ENCODE results near the gene ZNF536.
"Not testable (repeated sequence)": the region's sequence is repeated elsewhere in the genome, so short reads cannot be mapped to it uniquely, and the experiment has no call there.

Gene ZNF536

DNA sequence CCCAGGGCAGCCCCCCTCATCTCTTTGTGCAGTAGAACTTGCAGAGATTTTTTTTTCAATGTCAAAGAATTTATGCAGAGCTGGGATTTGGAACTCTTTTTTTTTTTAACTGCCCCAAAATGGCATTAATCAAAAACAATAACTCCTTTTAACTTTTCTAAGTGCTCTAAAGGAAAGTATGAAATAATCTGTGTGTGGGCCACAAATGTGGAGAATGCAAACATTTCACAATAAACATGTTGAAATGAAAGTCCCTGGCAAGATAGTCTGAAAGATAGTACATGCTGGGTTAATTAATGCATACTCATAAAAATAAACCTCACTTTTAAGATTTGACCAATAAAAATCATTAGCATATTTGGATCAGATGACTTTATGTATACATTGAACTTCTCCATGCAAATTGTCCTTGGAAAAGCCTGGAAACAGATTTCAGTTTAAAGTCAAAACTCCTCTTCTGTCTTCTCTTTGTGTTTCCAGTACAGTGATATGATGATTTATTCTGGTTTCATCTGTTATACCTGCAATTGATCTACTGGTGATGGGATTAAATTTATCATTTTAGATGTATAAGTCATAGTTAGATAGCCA, 30.5 kb upstream of the ZNF536 start:
- H3K4me3 ChIP-seq (ENCODE audit: control insufficient read depth, low read depth, low read length) = no peak overlapping the region
- DNase-seq (ENCODE audit: low read depth) = no peak
- TF ChIP-seq, protein P1, sequence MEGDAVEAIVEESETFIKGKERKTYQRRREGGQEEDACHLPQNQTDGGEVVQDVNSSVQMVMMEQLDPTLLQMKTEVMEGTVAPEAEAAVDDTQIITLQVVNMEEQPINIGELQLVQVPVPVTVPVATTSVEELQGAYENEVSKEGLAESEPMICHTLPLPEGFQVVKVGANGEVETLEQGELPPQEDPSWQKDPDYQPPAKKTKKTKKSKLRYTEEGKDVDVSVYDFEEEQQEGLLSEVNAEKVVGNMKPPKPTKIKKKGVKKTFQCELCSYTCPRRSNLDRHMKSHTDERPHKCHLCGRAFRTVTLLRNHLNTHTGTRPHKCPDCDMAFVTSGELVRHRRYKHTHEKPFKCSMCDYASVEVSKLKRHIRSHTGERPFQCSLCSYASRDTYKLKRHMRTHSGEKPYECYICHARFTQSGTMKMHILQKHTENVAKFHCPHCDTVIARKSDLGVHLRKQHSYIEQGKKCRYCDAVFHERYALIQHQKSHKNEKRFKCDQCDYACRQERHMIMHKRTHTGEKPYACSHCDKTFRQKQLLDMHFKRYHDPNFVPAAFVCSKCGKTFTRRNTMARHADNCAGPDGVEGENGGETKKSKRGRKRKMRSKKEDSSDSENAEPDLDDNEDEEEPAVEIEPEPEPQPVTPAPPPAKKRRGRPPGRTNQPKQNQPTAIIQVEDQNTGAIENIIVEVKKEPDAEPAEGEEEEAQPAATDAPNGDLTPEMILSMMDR (IDR thresholded peaks at IDR 0.05; ENCODE audit: control insufficient read depth, insufficient read depth, low read depth, low read length, missing control alignments) = no peak

DNA sequence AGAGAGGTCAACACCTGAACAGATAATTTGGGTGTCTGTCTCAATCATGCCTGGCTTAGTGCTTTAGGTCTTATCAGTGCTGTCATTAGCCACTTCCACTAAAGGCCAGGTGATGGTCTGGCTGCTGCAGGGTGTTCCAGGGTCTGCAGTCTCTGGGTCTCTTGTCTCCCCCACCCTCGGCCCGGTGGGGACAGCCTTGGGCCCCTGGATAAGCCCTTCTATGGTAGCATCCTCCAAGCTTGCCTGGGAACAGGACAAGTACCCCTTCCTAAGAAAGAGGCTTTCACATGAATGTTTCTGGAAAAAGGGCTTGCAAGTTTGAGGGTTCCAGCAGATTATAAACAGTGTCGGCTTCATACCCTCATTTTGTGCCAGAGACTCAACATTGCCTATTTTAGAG, 29.3 kb upstream of the ZNF536 start:
- TF ChIP-seq, protein P1 (IDR thresholded peaks at IDR 0.05; ENCODE audit: control insufficient read depth, insufficient read depth, low read depth, low read length, missing control alignments) = no peak
- no peak for DNase-seq (ENCODE audit: low read depth)
- H3K4me3 ChIP-seq (ENCODE audit: control insufficient read depth, low read depth, low read length) = no peak overlapping the region

DNA sequence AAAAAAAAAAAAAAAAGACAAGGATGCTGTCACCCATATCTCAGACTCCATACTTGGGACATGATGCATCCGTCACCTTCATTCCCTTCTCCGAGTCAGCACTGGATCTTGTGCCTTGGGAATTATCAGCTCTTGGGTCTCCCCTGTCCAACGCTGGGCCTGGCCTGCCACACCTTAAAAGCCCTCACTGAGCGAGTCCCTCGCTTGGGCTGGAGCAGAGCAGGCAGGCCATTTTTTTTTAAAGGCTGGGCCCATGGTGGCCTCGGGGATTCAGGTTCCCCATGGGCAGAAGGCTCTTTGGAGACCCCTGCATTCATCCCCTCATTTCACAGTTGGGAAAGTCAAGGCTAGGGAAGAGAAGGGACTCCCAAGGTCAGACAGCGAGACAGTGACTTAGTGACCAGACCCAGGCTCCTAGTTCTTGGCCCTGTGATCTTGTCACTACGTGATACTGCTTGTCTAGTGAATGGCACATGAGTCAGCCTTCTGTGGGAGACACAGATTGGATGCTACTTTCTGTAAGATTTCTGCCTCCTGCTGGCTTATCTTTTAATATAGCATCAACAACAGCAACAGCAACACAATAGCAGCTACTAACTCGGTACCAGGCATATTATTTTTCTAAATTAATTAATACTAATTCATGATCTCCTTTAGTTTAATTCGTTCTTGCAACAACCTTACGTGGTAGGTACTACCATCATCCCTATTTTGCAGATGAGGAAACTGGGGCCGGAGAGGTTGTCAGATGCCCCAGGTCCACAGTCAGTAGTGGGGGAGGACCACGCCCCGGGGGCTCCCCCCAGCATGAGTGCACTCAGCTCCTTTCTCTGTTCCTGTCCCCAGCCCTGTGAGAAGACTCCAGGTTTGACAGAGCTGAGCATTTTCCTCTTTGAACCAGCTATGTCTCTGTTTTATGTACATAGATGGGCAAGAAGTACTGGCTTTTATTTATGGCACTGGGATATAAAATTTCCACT, 27.4 kb upstream of the ZNF536 start:
- DNase-seq (ENCODE audit: low read depth) = no peak
- TF ChIP-seq, protein P1 (IDR thresholded peaks at IDR 0.05; ENCODE audit: control insufficient read depth, insufficient read depth, low read depth, low read length, missing control alignments) = no peak
- H3K4me3 ChIP-seq (ENCODE audit: control insufficient read depth, low read depth, low read length) = no peak overlapping the region

DNA sequence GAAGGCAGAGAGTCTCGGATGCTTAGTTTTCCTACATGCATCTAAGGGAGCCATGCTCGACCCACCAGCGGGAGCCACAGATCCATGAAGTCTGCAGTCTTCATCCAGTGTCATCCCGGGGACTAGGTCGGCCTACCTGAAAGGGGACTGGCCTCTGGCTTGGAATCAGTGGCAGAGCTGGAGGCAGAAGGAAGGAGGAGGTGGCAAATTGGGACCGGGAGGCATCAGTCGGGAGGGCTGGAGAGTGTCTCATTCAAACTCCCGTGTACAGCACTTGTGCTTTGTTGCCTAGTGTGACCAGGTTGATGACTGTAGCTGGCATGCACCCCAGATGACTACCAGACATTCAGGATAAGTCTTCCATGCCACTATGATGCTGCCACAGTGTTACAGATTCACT, 26.5 kb upstream of the ZNF536 start:
- TF ChIP-seq, protein P1 (IDR thresholded peaks at IDR 0.05; ENCODE audit: control insufficient read depth, insufficient read depth, low read depth, low read length, missing control alignments) = no peak
- H3K4me3 ChIP-seq (ENCODE audit: control insufficient read depth, low read depth, low read length) = no peak overlapping the region
- DNase-seq (ENCODE audit: low read depth) = no peak

DNA sequence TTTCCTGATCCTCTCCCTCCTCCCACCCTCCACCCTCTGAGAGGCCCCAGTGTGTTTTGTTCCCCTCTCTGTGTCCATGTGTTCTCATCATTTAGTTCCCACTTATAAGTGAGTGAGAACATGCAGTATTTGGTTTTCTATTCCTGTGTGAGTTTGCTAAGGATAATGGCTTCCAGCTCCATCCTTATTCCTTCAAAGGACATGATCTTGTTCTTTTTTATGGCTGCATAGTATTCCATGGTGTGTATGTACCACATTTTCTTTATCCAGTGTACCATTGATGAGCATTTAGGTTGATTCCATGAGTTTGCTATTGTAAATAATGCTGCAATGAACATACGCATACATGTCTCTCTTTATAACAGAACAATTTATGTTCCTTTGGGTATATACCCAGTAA, 25.7 kb upstream of the ZNF536 start:
- DNase-seq (ENCODE audit: low read depth); H3K4me3 ChIP-seq (ENCODE audit: control insufficient read depth, low read depth, low read length): not testable (repeated sequence)

DNA sequence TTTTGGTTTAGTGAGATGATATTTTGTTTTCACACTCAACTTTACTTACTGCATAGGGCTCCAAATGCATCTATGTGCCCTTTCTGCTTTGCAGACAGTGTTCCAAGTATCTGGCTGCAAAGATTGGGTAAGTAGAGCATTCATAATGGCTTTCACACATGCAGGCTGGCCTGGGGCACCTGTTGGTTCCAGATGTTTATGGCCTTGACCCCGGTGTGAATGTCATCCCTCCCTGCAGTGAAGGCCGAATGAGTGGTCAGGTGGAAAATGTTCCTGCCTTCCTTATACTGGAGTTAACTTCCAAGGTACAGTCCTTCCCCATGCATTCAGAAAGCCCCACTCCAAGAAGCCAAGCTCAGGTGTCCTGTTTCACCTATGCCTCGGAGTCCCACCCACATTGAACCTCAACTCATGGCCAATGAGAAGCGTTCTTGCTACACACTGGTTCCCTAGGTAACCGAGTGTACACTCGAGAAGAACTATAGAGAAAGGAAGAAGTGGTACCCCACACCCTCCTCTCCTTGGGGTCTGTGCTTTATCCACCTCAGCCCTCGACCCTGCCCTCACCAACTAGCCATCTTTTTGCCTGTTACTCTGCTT, 23.0 kb upstream of the ZNF536 start:
- DNase-seq (ENCODE audit: low read depth) = no peak
- H3K4me3 ChIP-seq (ENCODE audit: control insufficient read depth, low read depth, low read length) = no peak overlapping the region
- TF ChIP-seq, protein P1 (IDR thresholded peaks at IDR 0.05; ENCODE audit: control insufficient read depth, insufficient read depth, low read depth, low read length, missing control alignments) = no peak
